A673 (cell line): ENCODE results near the gene TTLL11. TPM values are rescaled to one million over a fixed set of nuclear protein-coding genes. Genes with fewer than 3 reads are reported as not detected.

Experiments used
- BruUV-seq: library from RNA; stranded (reverse); fragments of 400-500 nt; replicated peaks from 2 replicates; lab custom pipeline; 2021; lab: Mats Ljungman, UMichigan
- CTCF ChIA-PET: fragments of 300-600 bp; sonication (Branson Sonifier 250); formaldehyde crosslinking; loops from one replicate; lab custom pipeline; 2022; ENCODE audit warnings: antibody characterized with exemption; lab: Charles Lee
- POLR2A ChIA-PET: fragments of 300-600 bp; sonication (Branson Sonifier 250); formaldehyde crosslinking; loops from one replicate; lab custom pipeline; 2022; ENCODE audit warnings: antibody characterized with exemption; ENCODE audit not compliant: low non-redundant PET; lab: Charles Lee
- DNase-seq: peaks from one replicate; pipeline ENCODE4 v3.0.0-alpha.2; 2015; ENCODE audit warnings: low spot score
- H3K27ac ChIP-seq: fragments of 200-600 bp; sonication (generic); 2 replicates; pipeline ENCODE4 v1.5.1; 2016; ENCODE audit warnings: mixed run types, low read depth, mild to moderate bottlenecking, mixed read lengths, antibody characterized with exemption, low read length; ENCODE audit not compliant: poor library complexity, severe bottlenecking
- H3K27me3 ChIP-seq: fragments of 200-600 bp; sonication (generic); replicated peaks from 2 replicates; pipeline ENCODE4 v1.6.1; 2017; ENCODE audit warnings: mixed run types, low read depth, mild to moderate bottlenecking, mixed read lengths, antibody characterized with exemption, low read length; ENCODE audit not compliant: insufficient read depth, poor library complexity
- H3K36me3 ChIP-seq: fragments of 200-600 bp; sonication (generic); 2 replicates; pipeline ENCODE4 v1.6.1; 2016; ENCODE audit warnings: mixed run types, mild to moderate bottlenecking, mixed read lengths, antibody characterized with exemption, low read length; ENCODE audit not compliant: insufficient read depth, poor library complexity, severe bottlenecking
- H3K4me1 ChIP-seq: fragments of 200-600 bp; sonication (generic); 2 replicates; pipeline ENCODE4 v1.6.1; 2017; ENCODE audit warnings: mixed run types, mild to moderate bottlenecking, mixed read lengths, antibody characterized with exemption, low read length; ENCODE audit not compliant: insufficient read depth, poor library complexity, severe bottlenecking
- H3K4me3 ChIP-seq: fragments of 200-600 bp; sonication (generic); 2 replicates; pipeline ENCODE4 v1.5.1; 2016; ENCODE audit warnings: low read depth, mixed run types, mild to moderate bottlenecking, mixed read lengths, low read length; ENCODE audit not compliant: poor library complexity, severe bottlenecking
- H3K9me3 ChIP-seq: fragments of 200-600 bp; sonication (generic); 2 replicates; pipeline ENCODE4 v1.6.1; 2016; ENCODE audit warnings: mixed run types, low read depth, mild to moderate bottlenecking, mixed read lengths, antibody characterized with exemption, low read length; ENCODE audit not compliant: poor library complexity, severe bottlenecking
- EZH2 ChIP-seq: fragments of 200-600 bp; sonication (generic); IDR thresholded peaks from 2 replicates; pipeline ENCODE4 v1.6.1; 2017; ENCODE audit warnings: borderline replicate concordance, low read depth, mild to moderate bottlenecking, mixed read lengths, antibody characterized with exemption, low read length; ENCODE audit not compliant: poor library complexity, severe bottlenecking
- intact Hi-C: fragments of 100-400 bp; cut with micrococcal nuclease; formaldehyde crosslinking; loops from one replicate; pipeline ENCODE4 v1.10.0; 2022; ENCODE audit not compliant: unreplicated experiment
- total RNA-seq: library from RNA; stranded (reverse); gene quantifications from 2 replicates; pipeline ENCODE4 v1.2.3, GENCODE V29; 2021
- TF ChIP-seq, protein P1 (sequence below): fragments of 300-800, 200-600 bp; sonication (generic); conservative IDR thresholded peaks from 2 replicates; pipeline ENCODE4 v1.5.1; 2017; ENCODE audit warnings: low read depth, mild to moderate bottlenecking, antibody characterized with exemption, low read length, moderate library complexity, mixed read lengths

The TTLL11 gene
- total RNA-seq, 1 experiment from 2014 or later: 3.0 TPM

DNA sequence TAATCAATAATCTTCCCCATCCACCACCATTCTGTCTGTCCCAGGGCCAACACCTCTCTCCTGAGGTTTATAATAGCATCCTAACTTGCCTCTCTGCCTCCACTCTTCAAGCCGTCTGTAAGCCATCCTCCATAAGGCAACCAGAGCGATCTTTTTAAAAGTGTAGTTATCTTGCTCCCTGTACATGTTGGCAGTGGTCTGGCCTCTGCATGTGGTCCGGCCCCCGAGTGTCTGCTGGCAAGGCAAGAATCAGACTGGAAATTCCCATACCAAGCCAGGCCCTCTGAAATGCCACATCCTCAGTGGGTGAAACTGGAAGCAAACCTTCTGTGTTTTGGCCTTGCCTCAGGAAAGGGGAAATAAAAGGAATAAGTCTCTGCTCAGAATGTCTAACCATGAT, 17.0 kb downstream of the TTLL11 start:
- ChIA-PET POLR2A (no interaction called here), CTCF (no interaction called here)
- BruUV-seq: no TSS peak
- Histone ChIP-seq H3K4me1 (no peaks in the 10 kb centered on the region), H3K36me3 (no peaks in the 10 kb centered on the region), H3K4me3 (no peak overlapping the region), H3K27ac (no peak overlapping the region), H3K27me3 (no peaks in the 10 kb centered on the region), H3K9me3 (peaks cover 4% of the 10 kb centered on the region)
- intact Hi-C loops: no loop called here
- TF ChIP-seq, protein P1, sequence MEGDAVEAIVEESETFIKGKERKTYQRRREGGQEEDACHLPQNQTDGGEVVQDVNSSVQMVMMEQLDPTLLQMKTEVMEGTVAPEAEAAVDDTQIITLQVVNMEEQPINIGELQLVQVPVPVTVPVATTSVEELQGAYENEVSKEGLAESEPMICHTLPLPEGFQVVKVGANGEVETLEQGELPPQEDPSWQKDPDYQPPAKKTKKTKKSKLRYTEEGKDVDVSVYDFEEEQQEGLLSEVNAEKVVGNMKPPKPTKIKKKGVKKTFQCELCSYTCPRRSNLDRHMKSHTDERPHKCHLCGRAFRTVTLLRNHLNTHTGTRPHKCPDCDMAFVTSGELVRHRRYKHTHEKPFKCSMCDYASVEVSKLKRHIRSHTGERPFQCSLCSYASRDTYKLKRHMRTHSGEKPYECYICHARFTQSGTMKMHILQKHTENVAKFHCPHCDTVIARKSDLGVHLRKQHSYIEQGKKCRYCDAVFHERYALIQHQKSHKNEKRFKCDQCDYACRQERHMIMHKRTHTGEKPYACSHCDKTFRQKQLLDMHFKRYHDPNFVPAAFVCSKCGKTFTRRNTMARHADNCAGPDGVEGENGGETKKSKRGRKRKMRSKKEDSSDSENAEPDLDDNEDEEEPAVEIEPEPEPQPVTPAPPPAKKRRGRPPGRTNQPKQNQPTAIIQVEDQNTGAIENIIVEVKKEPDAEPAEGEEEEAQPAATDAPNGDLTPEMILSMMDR: no peak
- TF ChIP-seq EZH2: no peak
- no peak for DNase-seq

DNA sequence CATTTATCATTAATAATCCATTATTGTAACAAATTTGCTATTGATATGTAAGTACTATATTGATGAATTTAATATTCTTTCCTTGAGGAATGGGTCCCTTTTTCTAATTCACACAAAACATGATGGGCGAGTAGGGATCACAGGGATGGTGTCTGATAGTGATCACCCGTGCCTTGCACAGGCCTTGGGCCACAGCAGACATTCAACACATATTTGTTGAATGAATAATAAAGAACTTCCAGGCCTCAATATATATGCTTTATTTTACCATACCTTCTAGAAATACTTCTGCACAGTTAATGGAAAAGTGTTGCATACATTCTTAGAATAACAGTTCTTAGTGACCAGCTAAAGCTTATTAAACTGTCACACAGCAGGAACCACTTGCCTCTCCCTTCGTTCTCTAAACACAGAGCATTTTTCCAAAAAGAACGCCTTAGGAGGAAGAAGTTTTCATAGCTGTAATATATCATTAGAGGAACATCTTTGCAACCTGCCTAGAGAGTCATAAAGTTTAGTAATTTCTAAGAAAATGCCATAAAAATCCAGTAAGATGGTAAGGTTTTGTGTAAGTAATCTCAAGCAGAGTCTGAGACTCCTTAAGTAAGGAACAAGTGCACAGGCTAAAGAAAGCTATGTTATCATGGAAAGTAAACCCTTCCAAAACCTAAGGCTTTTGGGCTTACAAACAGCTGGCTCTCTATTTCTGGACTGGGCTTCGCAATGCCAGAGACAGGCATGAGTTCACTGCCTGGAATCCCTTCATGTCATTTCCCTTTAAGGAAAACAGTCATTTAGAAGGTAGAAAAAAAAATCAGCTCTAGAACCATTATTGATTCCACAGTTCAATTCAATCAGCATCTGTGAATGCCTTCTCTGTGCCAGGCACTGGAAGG, 17.7 kb downstream of the TTLL11 start:
- no peak for DNase-seq
- CTCF ChIA-PET: no interaction called here
- BruUV-seq: no TSS peak

DNA sequence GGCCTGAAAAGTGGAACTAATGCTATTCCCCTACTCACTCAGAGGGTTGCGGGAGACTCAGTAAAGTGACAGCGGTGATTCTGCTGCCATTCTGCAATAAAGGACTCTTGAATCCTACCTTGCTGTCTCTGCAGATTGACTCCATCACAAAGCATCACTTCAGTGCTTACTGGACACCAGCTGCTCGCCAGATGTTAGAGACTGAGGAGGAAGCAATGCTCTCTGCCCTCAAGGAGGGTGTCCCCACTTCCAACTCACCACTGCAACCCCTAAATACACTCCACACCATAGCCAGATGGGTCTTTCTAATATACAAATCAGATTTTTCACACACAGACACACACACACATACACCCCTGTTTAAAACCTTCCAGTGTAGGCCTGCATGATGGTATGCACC, 21.4 kb downstream of the TTLL11 start:
- ChIA-PET POLR2A (no interaction called here), CTCF (no interaction called here)
- H3K9me3 ChIP-seq: peaks cover under 1% of the 10 kb centered on the region

More for the DNA sequence above, 17.7 kb downstream of the TTLL11 start:
- TF ChIP-seq, protein P1: no peak
- TF ChIP-seq EZH2: no peak
- Histone ChIP-seq H3K4me3 (no peak overlapping the region), H3K27ac (no peak overlapping the region), H3K9me3 (peaks cover 4% of the 10 kb centered on the region), H3K4me1 (no peaks in the 10 kb centered on the region), H3K36me3 (no peaks in the 10 kb centered on the region), H3K27me3 (no peaks in the 10 kb centered on the region)
- POLR2A ChIA-PET: no interaction called here
- intact Hi-C loops: no loop called here

More for the DNA sequence above, 21.4 kb downstream of the TTLL11 start:
- H3K27ac ChIP-seq: no peak overlapping the region
- TF ChIP-seq EZH2: no peak
- TF ChIP-seq, protein P1: no peak
- H3K27me3 ChIP-seq: no peaks in the 10 kb centered on the region
- no peaks in the 10 kb centered on the region for H3K4me1 ChIP-seq
- intact Hi-C loops: no loop called here
- BruUV-seq: no TSS peak
- no peak overlapping the region for H3K4me3 ChIP-seq
- DNase-seq: no peak
- H3K36me3 ChIP-seq: no peaks in the 10 kb centered on the region
